Thyroid gland (tissue), 4 donors: ENCODE data around the gene NXN. TPM values are rescaled to one million over a fixed set of nuclear protein-coding genes. Genes with fewer than 3 reads are reported as not detected.
A peak's percentile ranks its signal among the peaks of the same experiment; 100 is the strongest.

Source experiments
- DNase-seq, 2 donors: peaks; one replicate each; pipeline ENCODE4 v3.0.0-alpha.2; 2019
- H3K27ac ChIP-seq, 3 donors: fragments of 200-600 bp; sonication (generic); 1 replicate in 2 of 3; 2 replicates in 1 of 3; pipeline ENCODE4 v1.5.1; 2016 to 2019; ENCODE audit warnings: mild to moderate bottlenecking in 1 of 3, moderate library complexity in 1 of 3
- H3K27me3 ChIP-seq: fragments of 200-600 bp; sonication (generic); one replicate; pipeline ENCODE4 v1.5.1; 2019
- H3K36me3 ChIP-seq, 2 donors: fragments of 200-600 bp; sonication (generic); one replicate each; pipeline ENCODE4 v1.5.1; 2016 to 2019
- H3K4me1 ChIP-seq, 2 donors: fragments of 200-600 bp; sonication (generic); one replicate each; pipeline ENCODE4 v1.5.1; 2017 to 2019
- H3K4me3 ChIP-seq, 3 donors: fragments of 200-600 bp; sonication (generic); replicated peaks in 1 of 3; 1 replicate in 2 of 3; 2 replicates in 1 of 3; pipeline ENCODE4 v1.5.1; 2016; ENCODE audit warnings: mild to moderate bottlenecking in 1 of 3
- H3K9me3 ChIP-seq: fragments of 200-600 bp; sonication (generic); one replicate; pipeline ENCODE4 v1.5.1; 2017
- CTCF ChIP-seq, 6 experiments: fragments of 200-600 bp in 3 of 6; fragments of 450-650 bp in 3 of 6; sonication (generic) in 3 of 6; IDR thresholded peaks; one replicate each; pipeline ENCODE4 v1.5.1; 2016 to 2019; ENCODE audit warnings: antibody characterized with exemption in 6 of 6, mild to moderate bottlenecking in 2 of 6, inconsistent platforms in 1 of 6, moderate library complexity in 1 of 6
- POLR2A ChIP-seq, 2 donors: fragments of 450-650 bp; IDR thresholded peaks; one replicate each; pipeline ENCODE4 v1.6.1; 2017; ENCODE audit warnings: antibody characterized with exemption in 2 of 2, mild to moderate bottlenecking in 2 of 2, moderate library complexity in 1 of 2
- WGBS, 2 donors: methylation state at CpG; one replicate each; pipeline ENCODE4 v1.1.5; 2017; 5-methylcytosine and 5-hydroxymethylcytosine counted together
- intact Hi-C: fragments of 100-400 bp; cut with DNase I; formaldehyde crosslinking; loops from one replicate; pipeline ENCODE4 v1.15.1; 2023
- total RNA-seq, 4 donors: library from RNA; depleted of rRNA; stranded (reverse); fragments of >200 nt; gene quantifications; one replicate each; pipeline ENCODE4 v1.2.3, GENCODE V29; 2016

The NXN gene
- total RNA-seq: 10 to 100 TPM; 14.5 to 18.3 (median 17.2) TPM

- peak within 1 kb of the TSS in 2 of 3 donors; percentile 47 to 61 for H3K4me3 ChIP-seq
- no peaks in the 10 kb centered on the region for H3K27me3 ChIP-seq
- H3K27ac ChIP-seq: peak within 1 kb of the TSS; percentile 76 to 81 (median 79)
- intact Hi-C loops: loop anchor here (2.0 to 5.0 kb wide), 2 partner anchors 102 to 183 kb away; no protein-coding TSS in a partner anchor
- WGBS, 2 donors: 4 to 5% methylated on average over 25 to 28 of the region's 94 CpGs
- no peaks in the 10 kb centered on the region for H3K9me3 ChIP-seq
- peak in 3 of 6 experiments; percentile 21 to 31 (median 24) for TF ChIP-seq CTCF (IDR thresholded peaks at IDR 0.05)
- peak in 1 of 2 donors; percentile 88 for TF ChIP-seq POLR2A (IDR thresholded peaks at IDR 0.05)
- H3K4me1 ChIP-seq: peaks cover 18 to 22% of the 10 kb centered on the region in 2 donors
- no peaks in the 10 kb centered on the region for H3K36me3 ChIP-seq
- peak; percentile 78 to 79 for DNase-seq
These were observed at the start of gene NXN for GRCh38 chr17:979539-980405. Gene NXN (minus strand): TSS chr17:979776.

- Histone ChIP-seq H3K4me3 (no peak overlapping the region), H3K9me3 (no peaks in the 10 kb centered on the region), H3K27me3 (no peaks in the 10 kb centered on the region), H3K4me1 (peaks cover 7 to 17% of the 10 kb centered on the region in 2 donors), H3K36me3 (no peaks in the 10 kb centered on the region), H3K27ac (no peak overlapping the region)
- DNase-seq: no peak
- intact Hi-C loops: no loop called here
- TF ChIP-seq POLR2A (IDR thresholded peaks at IDR 0.05): no peak
- TF ChIP-seq CTCF (IDR thresholded peaks at IDR 0.05): no peak
- whole genome bisulfite sequencing, 2 donors: no CpG with 5 or more reads among the region's 9 CpGs
These were observed 47.5 kb upstream of the NXN start for GRCh38 chr17:1027044-1027443.

- no peak for DNase-seq
- H3K9me3 ChIP-seq: no peaks in the 10 kb centered on the region
- H3K4me1 ChIP-seq: peaks cover 4 to 14% of the 10 kb centered on the region in 2 donors
- 87 to 96% methylated on average over 3 to 10 of the region's 10 CpGs for WGBS, 2 donors
- no peak overlapping the region for H3K27ac ChIP-seq
- intact Hi-C loops: no loop called here
- H3K36me3 ChIP-seq: no peaks in the 10 kb centered on the region
- no peaks in the 10 kb centered on the region for H3K27me3 ChIP-seq
- H3K4me3 ChIP-seq: no peak overlapping the region
- no peak for TF ChIP-seq CTCF (IDR thresholded peaks at IDR 0.05)
- TF ChIP-seq POLR2A (IDR thresholded peaks at IDR 0.05): no peak
These were observed 47.0 kb upstream of the NXN start for GRCh38 chr17:1026599-1026975.

DNA sequence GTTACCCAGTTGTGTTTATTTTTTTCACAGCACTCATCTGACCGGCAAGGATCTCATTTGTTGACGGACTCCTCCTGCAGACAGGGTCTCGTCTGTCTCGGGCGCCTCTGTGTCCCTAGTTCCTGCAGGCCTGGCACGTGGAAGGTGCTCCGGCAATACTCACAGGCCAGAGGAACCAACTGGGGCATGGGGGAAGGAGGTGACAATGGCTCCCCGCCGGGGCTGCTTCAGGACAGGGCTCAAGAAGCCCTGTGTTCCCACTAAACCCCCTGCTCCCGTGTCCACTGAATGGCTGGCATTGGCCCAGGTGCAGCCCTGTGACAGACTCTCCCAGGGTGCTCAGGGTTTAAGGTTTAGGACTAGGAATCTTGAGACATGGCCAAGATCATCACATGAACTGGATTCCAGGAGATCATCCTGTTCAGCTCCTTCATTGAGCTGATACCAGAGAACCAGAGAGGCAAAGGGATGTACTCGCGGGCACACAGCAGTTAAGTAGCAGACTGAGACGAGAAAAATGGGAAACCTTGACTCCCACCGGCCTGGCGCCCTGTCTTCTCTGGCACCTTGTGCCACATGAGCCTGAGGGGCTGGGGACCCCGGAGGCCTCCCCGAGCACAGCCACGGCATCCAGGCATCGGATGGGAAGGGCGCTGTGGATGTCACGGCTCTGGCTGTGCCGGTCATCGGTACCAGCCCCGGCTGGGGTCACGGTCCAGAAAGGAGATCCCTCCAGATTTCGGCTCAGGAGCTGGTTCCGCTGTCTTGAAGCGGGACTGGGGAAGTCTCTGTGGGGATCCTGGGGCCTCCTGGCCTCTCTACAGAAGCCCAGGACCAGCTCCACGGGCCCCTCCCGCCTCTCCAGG lies 46.4 kb upstream of the NXN start:
- no peaks in the 10 kb centered on the region for H3K27me3 ChIP-seq
- H3K4me3 ChIP-seq: no peak overlapping the region
- H3K4me1 ChIP-seq: peaks cover 4 to 8% of the 10 kb centered on the region in 2 donors
- 81 to 85% methylated on average over 23 to 26 of the region's 30 CpGs for WGBS, 2 donors
- H3K36me3 ChIP-seq: no peaks in the 10 kb centered on the region
- H3K27ac ChIP-seq: no peak overlapping the region
- TF ChIP-seq CTCF (IDR thresholded peaks at IDR 0.05): no peak
- intact Hi-C loops: no loop called here
- peak in 1 of 2 donors; percentile 50 for DNase-seq
- no peaks in the 10 kb centered on the region for H3K9me3 ChIP-seq
